ENCODE data around the gene MRPL34.

The MRPL34 gene

GRCh38 chr19:17305517-17306284 is at the start of gene MRPL34:
Gene MRPL34, plus strand, starts transcription at chr19:17305872. Its CDS starts 21 bp downstream, at chr19:17305893.
- CTCF ChIA-PET, result interaction anchor here (0.6 to 1.3 kb wide), 5 partner anchors 12 to 70 kb away, joined by 3 to 13 read pairs (median 4); no protein-coding TSS in a partner anchor
- Mint-ChIP-seq H3K4me3 (peak within 1 kb of the TSS; percentile 89), H3K4me1 (peaks cover 67% of the 10 kb centered on the region), H3K27ac (peak within 1 kb of the TSS; percentile 85), H3K36me3 (peaks cover 7% of the 10 kb centered on the region), H3K27me3 (no peaks in the 10 kb centered on the region), H3K9me3 (no peaks in the 10 kb centered on the region)
- DNase-seq, result peak; percentile 97

DNA sequence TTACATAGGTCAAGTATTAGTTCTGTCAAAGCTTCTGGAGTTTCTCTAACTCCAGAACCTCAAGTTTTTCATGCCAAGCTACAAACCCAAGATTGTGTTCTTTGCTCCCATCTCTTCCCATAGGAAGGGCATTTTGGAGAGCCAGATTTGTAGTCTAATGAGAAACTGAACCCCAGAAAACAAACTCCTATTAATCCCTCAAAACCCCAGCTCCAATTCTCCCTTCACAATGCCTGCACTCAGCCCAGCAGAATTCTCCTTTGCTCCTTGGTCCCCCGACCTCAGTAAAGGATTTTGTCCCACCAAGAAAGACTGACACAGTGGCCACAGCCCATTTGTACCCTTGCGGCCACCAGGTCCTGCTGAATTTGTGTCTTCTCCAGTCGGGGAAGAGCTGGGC is 49.5 kb upstream of the MRPL34 start:
- no peak for DNase-seq
- Mint-ChIP-seq H3K36me3 (no peaks in the 10 kb centered on the region), H3K4me3 (no peak overlapping the region), H3K27me3 (peaks cover 26% of the 10 kb centered on the region), H3K4me1 (peaks cover 5% of the 10 kb centered on the region), H3K9me3 (no peaks in the 10 kb centered on the region), H3K27ac (no peak overlapping the region)
- CTCF ChIA-PET, result interaction anchor here (0.7 to 1.3 kb wide), 3 partner anchors 21 to 130 kb away, joined by 3 read pairs; no protein-coding TSS in a partner anchor

- peaks cover 10% of the 10 kb centered on the region for H3K4me1 Mint-ChIP-seq
- peaks cover 21% of the 10 kb centered on the region for H3K27me3 Mint-ChIP-seq
- no peak overlapping the region for H3K4me3 Mint-ChIP-seq
- DNase-seq, result no peak
- H3K36me3 Mint-ChIP-seq, result no peaks in the 10 kb centered on the region
- no peak overlapping the region for H3K27ac Mint-ChIP-seq
- no peaks in the 10 kb centered on the region for H3K9me3 Mint-ChIP-seq
- CTCF ChIA-PET, result interaction anchor here (1.1 to 1.6 kb wide), 3 partner anchors 16 to 191 kb away, joined by 3 to 10 read pairs (median 4); partner anchors contain the start of gene ANKLE1
Observed at GRCh38 chr19:17259118-17259780, 46.4 kb upstream of the MRPL34 start.

DNA sequence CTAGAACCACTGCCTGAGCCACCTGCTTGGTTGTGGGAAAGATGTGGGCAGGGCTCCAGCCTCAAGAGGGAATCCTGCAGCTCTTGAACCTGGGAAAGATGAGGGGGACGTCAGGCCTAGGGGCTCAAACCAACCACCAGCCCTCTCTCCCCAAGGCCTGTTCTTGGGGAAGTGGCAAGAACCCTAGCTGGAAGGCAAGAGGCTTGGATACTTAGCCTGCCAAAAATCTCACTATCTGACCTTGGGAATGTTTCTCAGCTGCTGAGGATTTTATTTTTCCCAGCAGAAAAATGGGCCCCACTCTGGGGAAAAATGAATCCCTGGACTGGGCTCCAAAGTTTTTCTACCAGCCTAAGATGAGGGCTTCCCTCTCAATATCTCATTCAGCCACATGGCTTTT is 45.7 kb upstream of the MRPL34 start:
- Mint-ChIP-seq H3K36me3 (no peaks in the 10 kb centered on the region), H3K9me3 (no peaks in the 10 kb centered on the region), H3K27me3 (peaks cover 21% of the 10 kb centered on the region), H3K4me3 (no peak overlapping the region), H3K27ac (no peak overlapping the region), H3K4me1 (peaks cover 17% of the 10 kb centered on the region)
- CTCF ChIA-PET, result interaction anchor here (0.7 to 1.8 kb wide), 11 partner anchors 11 to 206 kb away, joined by 3 to 12 read pairs (median 4); partner anchors contain the start of gene ANKLE1
- no peak for DNase-seq

GRCh38 chr19:17260842-17261325 is 44.8 kb upstream of the MRPL34 start:
- peak; percentile 93 for DNase-seq
- peaks cover 21% of the 10 kb centered on the region for H3K4me1 Mint-ChIP-seq
- no peaks in the 10 kb centered on the region for H3K36me3 Mint-ChIP-seq
- H3K9me3 Mint-ChIP-seq, result no peaks in the 10 kb centered on the region
- peak overlapping the region; percentile 5 for H3K27ac Mint-ChIP-seq
- CTCF ChIA-PET, result interaction anchor here (0.6 to 1.8 kb wide), 13 partner anchors 12 to 205 kb away, joined by 3 to 12 read pairs (median 4); partner anchors contain the start of gene ANKLE1
- H3K27me3 Mint-ChIP-seq, result peaks cover 14% of the 10 kb centered on the region
- no peak overlapping the region for H3K4me3 Mint-ChIP-seq

- DNase-seq, result no peak
- Mint-ChIP-seq H3K36me3 (no peaks in the 10 kb centered on the region), H3K27me3 (peaks cover 14% of the 10 kb centered on the region), H3K27ac (no peak overlapping the region), H3K4me3 (no peak overlapping the region), H3K9me3 (no peaks in the 10 kb centered on the region), H3K4me1 (peaks cover 28% of the 10 kb centered on the region)
- CTCF ChIA-PET, result interaction anchor here (1.2 to 1.8 kb wide), 2 partner anchors 20 to 195 kb away, joined by 3 to 4 read pairs; no protein-coding TSS in a partner anchor
Observed at GRCh38 chr19:17262557-17262956, 43.1 kb upstream of the MRPL34 start.

DNA sequence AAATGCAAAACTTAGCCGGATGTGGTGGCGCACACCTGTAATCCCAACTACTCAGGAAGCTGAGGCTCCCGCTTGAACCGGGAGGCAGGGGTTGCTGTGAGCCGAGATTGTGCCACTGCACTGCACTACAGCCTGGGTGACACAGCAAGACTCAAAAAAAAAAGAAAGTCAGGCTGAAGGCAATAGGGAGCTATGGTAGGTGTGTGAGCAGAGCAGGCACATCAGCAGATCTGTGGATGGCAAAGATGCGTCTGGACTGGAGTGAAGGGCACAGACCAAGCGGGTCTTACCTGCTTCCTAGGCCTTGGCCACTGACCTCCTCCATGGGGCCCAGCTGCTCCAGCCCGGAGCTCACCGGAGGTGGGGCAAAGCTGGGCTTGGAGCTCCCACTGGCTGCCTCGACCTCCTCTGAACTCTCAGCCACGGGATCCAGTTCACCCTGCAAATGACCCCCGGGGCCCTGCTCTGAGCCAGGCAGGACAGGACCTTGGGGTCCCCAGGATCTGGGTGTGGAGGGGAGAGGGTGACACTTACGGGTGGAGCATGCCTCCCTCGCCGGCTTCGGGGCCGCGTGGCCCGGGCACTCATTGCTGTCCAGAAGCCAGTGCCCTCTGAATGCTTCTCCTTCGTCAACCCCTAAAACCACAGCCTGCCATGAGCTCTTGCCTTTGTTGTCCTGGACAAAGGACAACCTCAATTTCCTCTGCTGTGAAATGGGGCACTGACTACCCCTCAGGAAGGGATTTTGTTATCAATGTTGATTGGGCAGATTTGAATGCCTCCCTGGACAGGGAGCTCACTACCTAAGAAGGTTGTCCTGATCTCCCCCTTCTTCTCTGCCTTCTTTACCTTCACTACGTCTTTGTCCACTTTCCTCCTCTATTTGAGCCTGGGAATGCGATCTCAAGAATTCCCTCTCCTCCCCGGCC is 41.7 kb upstream of the MRPL34 start:
- no peak overlapping the region for H3K4me3 Mint-ChIP-seq
- DNase-seq, result no peak
- peaks cover 40% of the 10 kb centered on the region for H3K4me1 Mint-ChIP-seq
- CTCF ChIA-PET, result interaction anchor here (1.2 to 2.4 kb wide), 3 partner anchors 18 to 274 kb away, joined by 3 to 15 read pairs (median 4); partner anchors contain the start of gene ANKLE1
- peaks cover 14% of the 10 kb centered on the region for H3K27me3 Mint-ChIP-seq
- H3K9me3 Mint-ChIP-seq, result no peaks in the 10 kb centered on the region
- H3K36me3 Mint-ChIP-seq, result peaks cover 1% of the 10 kb centered on the region
- H3K27ac Mint-ChIP-seq, result peak overlapping the region; percentile 84

DNA sequence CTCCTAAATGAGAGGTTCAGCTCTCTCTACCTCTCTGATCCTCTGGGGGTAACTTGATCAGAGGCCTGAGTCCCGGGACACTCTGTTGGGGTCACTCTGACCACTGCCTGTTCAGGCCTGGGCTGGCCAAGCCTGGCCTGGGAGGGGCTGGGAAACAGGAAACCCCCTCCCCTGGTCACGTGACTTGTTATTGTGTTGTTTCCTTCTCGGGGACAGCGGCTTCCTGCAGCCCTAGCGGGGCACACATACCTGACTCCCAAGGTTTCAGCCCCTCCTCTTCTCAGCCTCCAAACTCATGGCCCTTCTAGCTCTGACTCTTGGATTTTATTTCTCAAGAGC is 41.1 kb upstream of the MRPL34 start, which contains the start of gene USHBP1:
Gene USHBP1 (minus strand): TSS at position 105 of the 339 bp plus-strand sequence. CDS start 446 bp downstream, outside the sequence.
- no peak within 1 kb of the TSS for H3K4me3 Mint-ChIP-seq
- DNase-seq, result peak; percentile 39
- CTCF ChIA-PET, result interaction anchor here (1.2 to 2.4 kb wide), 3 partner anchors 17 to 274 kb away, joined by 3 to 15 read pairs (median 4); partner anchors contain the start of gene ANKLE1
- peaks cover 9% of the 10 kb centered on the region for H3K27me3 Mint-ChIP-seq
- peaks cover 42% of the 10 kb centered on the region for H3K4me1 Mint-ChIP-seq
- peaks cover 3% of the 10 kb centered on the region for H3K36me3 Mint-ChIP-seq
- peak within 1 kb of the TSS; percentile 84 for H3K27ac Mint-ChIP-seq
- no peaks in the 10 kb centered on the region for H3K9me3 Mint-ChIP-seq

- Mint-ChIP-seq H3K9me3 (no peaks in the 10 kb centered on the region), H3K4me3 (no peak overlapping the region), H3K27ac (no peak overlapping the region), H3K27me3 (no peaks in the 10 kb centered on the region), H3K4me1 (peaks cover 41% of the 10 kb centered on the region), H3K36me3 (peaks cover 6% of the 10 kb centered on the region)
- no peak for DNase-seq
- CTCF ChIA-PET, result interaction anchor here (0.7 to 1.2 kb wide), 2 partner anchors 11 to 120 kb away, joined by 3 to 5 read pairs; no protein-coding TSS in a partner anchor
Observed at GRCh38 chr19:17266026-17266425, 39.6 kb upstream of the MRPL34 start.

- H3K27me3 Mint-ChIP-seq, result no peaks in the 10 kb centered on the region
- H3K9me3 Mint-ChIP-seq, result no peaks in the 10 kb centered on the region
- peaks cover 11% of the 10 kb centered on the region for H3K36me3 Mint-ChIP-seq
- H3K4me3 Mint-ChIP-seq, result peak overlapping the region; percentile 80
- no peak for DNase-seq
- H3K27ac Mint-ChIP-seq, result peak overlapping the region; percentile 85
- peaks cover 40% of the 10 kb centered on the region for H3K4me1 Mint-ChIP-seq
- CTCF ChIA-PET, result interaction anchor here (0.8 to 2.2 kb wide), 5 partner anchors 9 to 120 kb away, joined by 3 to 8 read pairs (median 4); partner anchors contain the start of gene ANKLE1
Observed at GRCh38 chr19:17266589-17266974, 39.1 kb upstream of the MRPL34 start.

GRCh38 chr19:17266975-17267788 is 38.5 kb upstream of the MRPL34 start, which contains the start of gene BABAM1:
Gene BABAM1, plus strand, starts transcription at chr19:17267443. Its CDS starts 1,364 bp downstream, at chr19:17268807.
- Mint-ChIP-seq H3K4me3 (peak within 1 kb of the TSS; percentile 80), H3K27me3 (no peaks in the 10 kb centered on the region), H3K9me3 (no peaks in the 10 kb centered on the region), H3K4me1 (peaks cover 40% of the 10 kb centered on the region), H3K36me3 (peaks cover 11% of the 10 kb centered on the region), H3K27ac (peak within 1 kb of the TSS; percentile 85)
- CTCF ChIA-PET, result interaction anchor here (0.8 to 2.2 kb wide), 4 partner anchors 9 to 30 kb away, joined by 3 to 8 read pairs (median 5); partner anchors contain the start of gene ANKLE1
- peak; percentile 98 for DNase-seq

DNA sequence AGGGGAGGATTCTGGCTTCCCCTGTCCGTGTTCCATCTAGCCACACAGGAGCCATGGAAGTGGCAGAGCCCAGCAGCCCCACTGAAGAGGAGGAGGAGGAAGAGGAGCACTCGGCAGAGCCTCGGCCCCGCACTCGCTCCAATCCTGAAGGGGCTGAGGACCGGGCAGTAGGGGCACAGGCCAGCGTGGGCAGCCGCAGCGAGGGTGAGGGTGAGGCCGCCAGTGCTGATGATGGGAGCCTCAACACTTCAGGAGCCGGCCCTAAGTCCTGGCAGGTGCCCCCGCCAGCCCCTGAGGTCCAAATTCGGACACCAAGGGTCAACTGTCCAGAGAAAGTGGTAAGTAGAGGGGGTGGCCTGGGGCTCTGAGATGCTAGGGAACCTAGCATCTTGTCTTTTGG is 36.9 kb upstream of the MRPL34 start:
- no peaks in the 10 kb centered on the region for H3K9me3 Mint-ChIP-seq
- no peaks in the 10 kb centered on the region for H3K27me3 Mint-ChIP-seq
- H3K4me3 Mint-ChIP-seq, result peak overlapping the region; percentile 80
- CTCF ChIA-PET, result interaction anchor here (2.2 kb wide), 1 partner anchor 13 kb away, joined by 8 read pairs; the partner anchor contains the start of gene ANKLE1
- H3K4me1 Mint-ChIP-seq, result peaks cover 36% of the 10 kb centered on the region
- H3K27ac Mint-ChIP-seq, result no peak overlapping the region
- H3K36me3 Mint-ChIP-seq, result peaks cover 12% of the 10 kb centered on the region
- DNase-seq, result no peak

Data from activated naive CD4-positive, alpha-beta T cell treated with anti-CD3 and anti-CD28 coated beads, Interleukin-2, amount 10 ng/mL, durations not matched to agents 7 days and 5 days (primary cell).